Skeletal muscle tissue (tissue), 4 donors: Measurements from ENCODE around the gene ANXA11. TPM values are rescaled to one million over a fixed set of nuclear protein-coding genes. Genes with fewer than 3 reads are reported as not detected.

Source experiments
- H3K27ac ChIP-seq: one replicate; pipeline ENCODE4 v1.7.0; 2013; ENCODE audit warnings: mild to moderate bottlenecking, low read depth, low read length, inconsistent platforms
- H3K27me3 ChIP-seq, 3 donors: one replicate each; pipeline ENCODE4 v1.7.0; 2013; ENCODE audit warnings: low read length in 3 of 3; ENCODE audit not compliant: control insufficient read depth in 3 of 3, insufficient read depth in 3 of 3
- H3K36me3 ChIP-seq, 3 donors: one replicate each; pipeline ENCODE4 v1.7.0; 2013; ENCODE audit warnings: low read length in 3 of 3; ENCODE audit not compliant: control insufficient read depth in 3 of 3, insufficient read depth in 3 of 3
- H3K4me1 ChIP-seq, 3 donors: one replicate each; pipeline ENCODE4 v1.7.0; 2013; ENCODE audit warnings: low read length in 3 of 3, mild to moderate bottlenecking in 3 of 3; ENCODE audit not compliant: control insufficient read depth in 3 of 3, insufficient read depth in 3 of 3
- H3K4me3 ChIP-seq, 3 donors: one replicate each; pipeline ENCODE4 v1.7.0; 2013; ENCODE audit warnings: low read length in 3 of 3
- H3K9ac ChIP-seq, 3 donors: one replicate each; pipeline ENCODE4 v1.7.0; 2013; ENCODE audit warnings: low read length in 3 of 3, mild to moderate bottlenecking in 3 of 3, moderate library complexity in 2 of 3, low read depth in 1 of 3
- H3K9me3 ChIP-seq, 3 donors: one replicate each; pipeline ENCODE4 v1.7.0; 2013; ENCODE audit warnings: low read length in 3 of 3; ENCODE audit not compliant: control insufficient read depth in 3 of 3
- total RNA-seq: library from RNA; depleted of rRNA; stranded (reverse); fragments of >200 nt; gene quantifications from one replicate; pipeline ENCODE4 v1.2.3, GENCODE V29; 2014
- donor health status: Osteomylitis.

The ANXA11 gene
- total RNA-seq, 1 donor from 2014 or later: 29.7 TPM

DNA sequence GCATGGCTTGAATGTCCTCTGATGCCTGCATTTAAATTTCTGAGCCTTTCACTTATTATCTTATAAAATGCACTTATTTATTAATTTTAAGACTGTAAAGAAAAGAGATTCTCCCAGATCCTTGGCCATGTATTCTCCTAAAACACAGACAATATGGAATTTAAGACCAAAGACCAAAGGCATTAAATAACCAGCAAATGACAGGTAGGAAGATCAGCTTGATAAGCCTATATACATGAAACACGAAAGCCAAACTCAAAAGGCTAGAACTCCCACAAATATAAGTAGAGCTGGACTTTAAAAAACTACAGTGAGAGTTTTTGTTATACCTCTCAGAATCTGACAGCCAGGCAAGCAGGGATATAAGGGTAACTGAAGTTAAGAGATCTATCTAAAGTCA, 5.1 kb downstream of the ANXA11 start:
- H3K36me3 ChIP-seq: no peaks in the 10 kb centered on the region
- peak overlapping the region; percentile 91 for H3K27ac ChIP-seq
- H3K9ac ChIP-seq: peak overlapping the region; percentile 55 to 72 (median 70)
- H3K27me3 ChIP-seq: no peaks in the 10 kb centered on the region
- peak overlapping the region; percentile 69 to 88 (median 78) for H3K4me3 ChIP-seq
- H3K9me3 ChIP-seq: no peaks in the 10 kb centered on the region
- peaks cover 87 to 89% (median 87%) of the 10 kb centered on the region in 3 donors for H3K4me1 ChIP-seq

- Histone ChIP-seq H3K27me3 (no peaks in the 10 kb centered on the region), H3K36me3 (no peaks in the 10 kb centered on the region), H3K9ac (peak overlapping the region; percentile 55 to 70 (median 60)), H3K27ac (peak overlapping the region; percentile 91), H3K4me3 (peak overlapping the region; percentile 52 to 78 (median 69)), H3K4me1 (peaks cover 91 to 93% (median 91%) of the 10 kb centered on the region in 3 donors), H3K9me3 (no peaks in the 10 kb centered on the region)
These were observed 5.5 kb downstream of the ANXA11 start for GRCh38 chr10:80199828-80200227.

GRCh38 chr10:80197972-80198916, 7.1 kb downstream of the ANXA11 start:
- H3K9me3 ChIP-seq: no peaks in the 10 kb centered on the region
- peak overlapping the region; percentile 91 for H3K27ac ChIP-seq
- peak overlapping the region in 2 of 3 donors; percentile 58 to 68 for H3K9ac ChIP-seq
- no peaks in the 10 kb centered on the region for H3K27me3 ChIP-seq
- H3K4me3 ChIP-seq: peak overlapping the region; percentile 4 to 53 (median 41)
- H3K4me1 ChIP-seq: peaks cover 86 to 87% (median 86%) of the 10 kb centered on the region in 3 donors
- no peaks in the 10 kb centered on the region for H3K36me3 ChIP-seq

DNA sequence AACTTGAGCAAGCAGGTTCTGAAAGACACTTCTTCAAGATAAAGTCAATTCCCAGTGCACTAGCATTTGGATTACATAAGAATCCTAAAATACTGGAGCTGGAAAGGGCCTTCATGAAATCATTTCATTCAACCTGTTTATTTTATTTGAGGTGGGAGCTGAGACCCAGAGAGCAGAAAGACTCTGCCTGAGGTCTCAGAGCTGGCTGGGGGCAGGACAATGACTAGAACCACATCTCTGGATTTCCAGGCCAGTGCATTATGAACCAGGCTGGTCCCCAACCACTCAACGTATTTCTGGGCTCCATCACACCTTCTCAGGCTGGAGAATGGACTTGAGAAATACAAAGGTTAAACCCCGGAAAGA, 8.4 kb downstream of the ANXA11 start:
- Histone ChIP-seq H3K27ac (peak overlapping the region; percentile 91), H3K4me1 (peaks cover 76 to 77% (median 76%) of the 10 kb centered on the region in 3 donors), H3K4me3 (peak overlapping the region; percentile 17 to 55 (median 29)), H3K36me3 (no peaks in the 10 kb centered on the region), H3K27me3 (no peaks in the 10 kb centered on the region), H3K9me3 (no peaks in the 10 kb centered on the region), H3K9ac (peak overlapping the region; percentile 42 to 70 (median 65))

DNA sequence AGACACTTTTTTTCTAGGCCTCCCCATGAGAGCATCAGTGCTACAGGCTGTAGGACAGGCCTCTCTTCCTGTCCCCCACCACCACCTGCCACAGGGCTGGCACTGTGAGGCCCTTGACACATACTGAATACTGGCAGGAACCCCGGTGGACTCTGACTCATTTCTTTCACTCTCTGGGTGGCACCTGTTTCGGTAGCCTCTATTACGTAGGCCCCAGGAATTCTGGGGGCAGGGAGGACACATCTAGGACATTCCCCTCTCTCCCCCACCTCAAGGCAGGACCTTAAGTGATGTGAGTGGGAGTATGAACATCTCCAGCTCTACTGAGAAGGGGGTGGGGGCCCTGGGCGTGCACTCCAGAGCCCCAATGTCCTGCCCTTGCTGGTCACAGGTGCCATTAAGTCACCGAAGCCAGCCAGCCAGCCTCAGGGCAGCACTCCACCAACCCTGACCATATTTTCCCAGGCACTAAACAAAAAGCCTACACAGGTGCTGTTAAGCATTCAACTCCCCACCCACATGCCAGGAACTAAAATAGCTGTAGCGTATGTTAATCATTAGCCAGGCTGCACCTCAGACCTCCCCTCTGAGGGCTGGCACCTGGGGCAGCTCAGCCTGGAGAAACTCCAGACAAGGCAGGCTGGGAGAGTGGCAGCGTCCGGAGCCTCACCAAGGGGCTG, 8.9 kb downstream of the ANXA11 start:
- H3K27ac ChIP-seq: peak overlapping the region; percentile 91
- H3K4me1 ChIP-seq: peaks cover 72 to 76% (median 76%) of the 10 kb centered on the region in 3 donors
- H3K36me3 ChIP-seq: no peaks in the 10 kb centered on the region
- peak overlapping the region; percentile 42 to 70 (median 65) for H3K9ac ChIP-seq
- peak overlapping the region; percentile 17 to 55 (median 29) for H3K4me3 ChIP-seq
- H3K9me3 ChIP-seq: no peaks in the 10 kb centered on the region
- no peaks in the 10 kb centered on the region for H3K27me3 ChIP-seq

- Histone ChIP-seq H3K27ac (peak overlapping the region; percentile 91), H3K4me3 (peak overlapping the region in 2 of 3 donors; percentile 35 to 41), H3K9ac (peak overlapping the region in 2 of 3 donors; percentile 33 to 58), H3K27me3 (no peaks in the 10 kb centered on the region), H3K4me1 (peaks cover 63 to 72% (median 66%) of the 10 kb centered on the region in 3 donors), H3K36me3 (no peaks in the 10 kb centered on the region), H3K9me3 (no peaks in the 10 kb centered on the region)
These were observed 10.2 kb downstream of the ANXA11 start for GRCh38 chr10:80195046-80195574.

DNA sequence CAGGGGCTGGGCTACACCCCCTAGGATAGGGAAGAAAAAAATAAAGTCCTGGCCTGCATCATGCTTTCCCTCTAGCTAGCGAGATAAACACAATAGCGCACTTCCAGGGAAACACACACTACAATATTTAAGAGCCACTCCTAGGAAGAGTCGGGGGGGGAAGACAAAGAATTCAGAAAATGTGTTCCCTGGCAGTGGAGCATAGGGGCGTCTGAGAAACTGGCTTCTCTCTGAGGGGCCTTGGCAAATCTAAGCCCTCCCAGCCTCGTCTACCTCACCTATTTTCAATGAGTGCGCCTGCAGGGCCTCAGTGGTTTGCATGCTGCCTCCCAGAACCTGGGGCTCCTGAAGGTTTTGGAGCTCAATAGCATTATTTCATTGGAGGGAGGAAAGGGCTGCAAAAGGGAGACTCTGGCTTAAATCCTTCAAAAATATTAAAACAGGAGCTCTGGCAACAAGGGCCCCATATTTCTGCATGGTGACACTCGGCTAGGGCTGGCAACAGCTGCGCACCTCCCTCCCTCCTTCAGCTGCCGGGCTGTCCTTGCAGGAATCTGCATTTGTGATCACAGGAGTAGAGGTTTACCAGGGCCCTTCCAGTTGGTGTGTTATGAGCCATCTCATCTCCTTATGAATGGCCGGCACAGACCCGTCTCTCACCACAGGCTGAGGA, 10.8 kb downstream of the ANXA11 start:
- peaks cover 61 to 72% (median 68%) of the 10 kb centered on the region in 3 donors for H3K4me1 ChIP-seq
- peak overlapping the region in 1 of 3 donors; percentile 6 for H3K4me3 ChIP-seq
- peak overlapping the region; percentile 91 for H3K27ac ChIP-seq
- H3K9ac ChIP-seq: peak overlapping the region in 2 of 3 donors; percentile 33 to 58
- no peaks in the 10 kb centered on the region for H3K9me3 ChIP-seq
- no peaks in the 10 kb centered on the region for H3K36me3 ChIP-seq
- H3K27me3 ChIP-seq: no peaks in the 10 kb centered on the region

- Histone ChIP-seq H3K9ac (no peak overlapping the region), H3K27ac (no peak overlapping the region), H3K27me3 (no peaks in the 10 kb centered on the region), H3K4me1 (peaks cover 64 to 74% (median 72%) of the 10 kb centered on the region in 3 donors), H3K36me3 (no peaks in the 10 kb centered on the region), H3K4me3 (no peak overlapping the region), H3K9me3 (no peaks in the 10 kb centered on the region)
These were observed 12.8 kb downstream of the ANXA11 start for GRCh38 chr10:80192553-80192952.

- Histone ChIP-seq H3K4me1 (peaks cover 64 to 74% (median 72%) of the 10 kb centered on the region in 3 donors), H3K27ac (peak overlapping the region; percentile 59)
These were observed 13.6 kb downstream of the ANXA11 start for GRCh38 chr10:80191589-80192270.

More at GRCh38 chr10:80191589-80192270, 13.6 kb downstream of the ANXA11 start:
- Histone ChIP-seq H3K27me3 (no peaks in the 10 kb centered on the region), H3K36me3 (no peaks in the 10 kb centered on the region), H3K9ac (peak overlapping the region in 2 of 3 donors; percentile 40 to 47), H3K9me3 (no peaks in the 10 kb centered on the region), H3K4me3 (no peak overlapping the region)
